Activated T-helper 1 cell treated with anti-CD3 and anti-CD28 coated beads, Interleukin-2, amount 50 U/mL, for 16 hours (primary cell): Measurements from ENCODE around the gene C1orf56.
A peak's percentile ranks its signal among the peaks of the same experiment; 100 is the strongest.

Source experiments
- DNase-seq, 2 donors: peaks; one replicate each; pipeline ENCODE4 v3.0.0-alpha.2; 2020; ENCODE audit warnings: low read depth in 1 of 2, low spot score in 1 of 2

The C1orf56 gene

GRCh38 chr1:151047591-151047924, at the start of gene C1orf56:
TSS of gene C1orf56 (plus strand) at chr1:151047751. CDS start at chr1:151047848, 97 bp downstream.
- peak in 1 of 2 donors; percentile 41 for DNase-seq

- DNase-seq: no peak
These were observed 49.6 kb upstream of the C1orf56 start for GRCh38 chr1:150997949-150998348.

GRCh38 chr1:150999051-150999674, 48.4 kb upstream of the C1orf56 start:
- DNase-seq: no peak

GRCh38 chr1:150999926-151000325, 47.6 kb upstream of the C1orf56 start:
- no peak for DNase-seq

- DNase-seq: no peak
These were observed 47.1 kb upstream of the C1orf56 start for GRCh38 chr1:151000408-151000807.

- DNase-seq: no peak
These were observed 45.9 kb upstream of the C1orf56 start for GRCh38 chr1:151001602-151002001.

GRCh38 chr1:151002051-151002450, 45.5 kb upstream of the C1orf56 start:
- DNase-seq: no peak

GRCh38 chr1:151002611-151003010, 44.9 kb upstream of the C1orf56 start:
- DNase-seq: no peak

GRCh38 chr1:151003180-151003579, 44.4 kb upstream of the C1orf56 start:
- no peak for DNase-seq

- DNase-seq: no peak
These were observed 41.7 kb upstream of the C1orf56 start for GRCh38 chr1:151005729-151006319.

- DNase-seq: no peak
These were observed 41.1 kb upstream of the C1orf56 start, which contains the start of gene MINDY1 for GRCh38 chr1:151006327-151007052. TSS of gene MINDY1 (minus strand) at chr1:151006902. CDS start at chr1:151002617, 4,285 bp downstream.

GRCh38 chr1:151007853-151008243, 39.7 kb upstream of the C1orf56 start:
- DNase-seq: no peak

GRCh38 chr1:151008244-151009205, 39.0 kb upstream of the C1orf56 start, which contains the start of gene PRUNE1:
TSS of gene PRUNE1 (plus strand) at chr1:151008449. CDS start at chr1:151008633, 184 bp downstream.
- peak; percentile 92 to 95 for DNase-seq

- DNase-seq: no peak
These were observed 38.4 kb upstream of the C1orf56 start for GRCh38 chr1:151009206-151009587.

- DNase-seq: no peak
These were observed 37.7 kb upstream of the C1orf56 start for GRCh38 chr1:151009674-151010345.

GRCh38 chr1:151010346-151010726, 37.2 kb upstream of the C1orf56 start:
- DNase-seq: no peak

- no peak for DNase-seq
These were observed 36.2 kb upstream of the C1orf56 start for GRCh38 chr1:151011154-151011850.

GRCh38 chr1:151012684-151013471, 34.7 kb upstream of the C1orf56 start:
- DNase-seq: no peak

GRCh38 chr1:151013518-151013917, 34.0 kb upstream of the C1orf56 start:
- no peak for DNase-seq
